NCI-H1436 (cell line): ENCODE results near the gene RPS25.
"Not testable (repeated sequence)": the region's sequence is repeated elsewhere in the genome, so short reads cannot be mapped to it uniquely, and the experiment has no call there.

Experiments used
- DNase-seq: peaks from one replicate; lab custom pipeline; 2025; lab: John Stamatoyannopoulos, UW

RPS25 gene

GRCh38 chr11:119015054-119015611 is 3.0 kb downstream of the RPS25 start:
- no peak for DNase-seq

GRCh38 chr11:119014209-119014924 is 3.8 kb downstream of the RPS25 start:
- DNase-seq: no peak

- DNase-seq: no peak
Measured at GRCh38 chr11:119012629-119013170, 5.4 kb downstream of the RPS25 start.

- DNase-seq: no peak
Measured at GRCh38 chr11:119011476-119012053, 6.6 kb downstream of the RPS25 start.

GRCh38 chr11:119006656-119007055 is 11.5 kb downstream of the RPS25 start:
- no peak for DNase-seq

- DNase-seq: no peak
Measured at GRCh38 chr11:119000906-119001305, 17.2 kb downstream of the RPS25 start.

GRCh38 chr11:118998822-118999221 is 19.3 kb downstream of the RPS25 start:
- no peak for DNase-seq

GRCh38 chr11:118998388-118998717 is 19.8 kb downstream of the RPS25 start:
- no peak for DNase-seq

GRCh38 chr11:118997627-118998387 is 20.3 kb downstream of the RPS25 start, which contains the start of gene CENATAC:
Gene CENATAC (plus strand): TSS chr11:118998138. CDS start chr11:118998198, 60 bp downstream.
- peak; percentile 92 for DNase-seq

GRCh38 chr11:118996926-118997626 is 21.1 kb downstream of the RPS25 start:
- no peak for DNase-seq

GRCh38 chr11:118991486-118992038 is 26.6 kb downstream of the RPS25 start:
- not testable (repeated sequence) for DNase-seq

GRCh38 chr11:118988280-118988679 is 29.9 kb downstream of the RPS25 start:
- no peak for DNase-seq

- no peak for DNase-seq
Measured at GRCh38 chr11:118984825-118985224, 33.3 kb downstream of the RPS25 start.

GRCh38 chr11:118984337-118984736 is 33.8 kb downstream of the RPS25 start:
- DNase-seq: not testable (repeated sequence)

GRCh38 chr11:118980191-118980881 is 37.8 kb downstream of the RPS25 start:
- DNase-seq: no peak

GRCh38 chr11:118979434-118979833 is 38.7 kb downstream of the RPS25 start:
- peak; percentile 9 for DNase-seq

- DNase-seq: no peak
Measured at GRCh38 chr11:118975771-118976709, 42.1 kb downstream of the RPS25 start.

- no peak for DNase-seq
Measured at GRCh38 chr11:118973985-118974384, 44.2 kb downstream of the RPS25 start.

- DNase-seq: no peak
Measured at GRCh38 chr11:118971646-118972045, 46.5 kb downstream of the RPS25 start, which contains the start of gene FOXR1. Gene FOXR1 (plus strand): TSS chr11:118971761. CDS start chr11:118971932, 171 bp downstream.

GRCh38 chr11:118969508-118969907 is 48.6 kb downstream of the RPS25 start:
- not testable (repeated sequence) for DNase-seq
